Inferior parietal cortex (tissue), 1 donor: ENCODE measurements around the gene UTP14C.
"Not testable (repeated sequence)": the region's sequence is repeated elsewhere in the genome, so short reads cannot be mapped to it uniquely, and the experiment has no call there.

Experiments used
- DNase-seq: peaks from one replicate; pipeline ENCODE4 v3.0.0-alpha.2; 2016; ENCODE audit errors: extremely low spot score

Gene UTP14C

DNA sequence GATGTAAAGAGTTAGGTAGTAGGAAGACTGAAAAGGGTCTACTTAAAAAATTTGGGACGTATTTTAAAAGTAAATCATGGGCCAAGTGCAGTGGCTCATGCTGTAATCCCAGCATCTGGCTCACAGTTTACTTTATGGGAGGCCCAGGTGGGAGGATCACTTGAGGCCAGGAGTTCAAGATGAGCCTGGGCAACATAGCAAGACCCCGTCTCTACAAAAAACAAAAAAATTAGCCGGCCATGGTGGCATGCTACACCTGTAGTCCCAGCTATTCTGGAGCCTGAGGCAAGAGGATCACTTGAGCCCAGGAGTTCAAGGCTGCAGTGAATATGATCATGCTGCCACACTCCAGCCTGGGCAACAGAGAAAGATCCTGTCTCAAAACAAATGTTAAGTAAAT lies 23.0 kb downstream of the UTP14C start:
- no peak for DNase-seq

DNA sequence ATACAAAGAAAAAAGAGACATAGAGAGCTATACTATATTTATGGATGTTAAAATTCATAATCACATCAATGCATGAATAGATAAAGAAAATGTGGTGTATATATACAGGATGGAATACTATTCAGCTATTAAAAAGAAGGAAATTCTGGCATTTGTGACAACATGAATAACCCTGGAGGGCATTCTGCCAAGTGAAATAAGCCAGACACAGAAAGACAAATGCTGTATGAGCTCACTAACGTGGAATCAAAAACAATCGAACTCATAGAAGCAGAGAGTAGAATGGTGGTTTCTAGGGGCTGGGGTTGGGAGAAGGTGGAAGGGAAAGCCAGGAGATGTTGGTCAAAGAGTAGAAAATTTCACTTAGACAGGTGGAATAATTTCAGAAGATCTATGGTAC lies 24.0 kb downstream of the UTP14C start:
- no peak for DNase-seq

DNA sequence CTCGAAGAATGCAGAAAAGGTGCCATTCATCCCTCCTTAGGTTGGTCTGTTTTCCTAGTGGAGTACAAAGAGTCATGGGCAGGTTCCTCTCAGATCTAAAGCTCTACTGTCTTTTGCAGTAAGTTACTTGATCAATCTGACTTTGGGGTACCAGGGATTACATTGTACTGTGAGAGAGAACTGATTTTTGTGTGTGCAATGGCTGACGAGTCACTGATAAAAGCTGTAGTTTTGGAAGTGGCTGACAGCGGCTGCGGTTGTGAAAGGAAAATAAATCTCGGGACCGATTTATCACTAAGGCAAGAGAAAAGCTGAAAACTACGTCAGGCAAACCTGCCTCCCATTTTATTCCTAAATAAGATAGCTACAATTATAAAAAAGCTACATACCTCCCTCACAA lies 26.9 kb downstream of the UTP14C start:
- no peak for DNase-seq

- no peak for DNase-seq
Measured at GRCh38 chr13:52053460-52053859, 29.0 kb downstream of the UTP14C start.

DNA sequence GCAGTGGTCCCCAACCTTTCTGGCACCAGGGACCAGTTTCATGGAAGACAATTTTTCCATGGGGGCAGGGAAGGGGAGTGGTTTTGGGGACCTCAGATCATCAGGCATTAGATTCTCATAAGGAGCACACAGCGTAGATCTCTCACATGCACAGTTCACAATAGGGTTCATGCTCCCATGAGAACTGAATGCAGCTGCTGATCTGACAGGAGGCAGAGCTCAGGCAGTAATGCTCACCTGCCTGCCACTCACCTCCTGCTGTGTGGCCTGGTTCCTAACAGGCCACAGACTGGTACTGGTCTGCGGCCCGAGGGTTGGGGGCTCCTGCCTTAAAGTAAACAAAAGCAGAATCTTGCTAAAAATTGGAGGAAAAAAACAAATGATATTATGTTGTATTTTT lies 36.6 kb downstream of the UTP14C start:
- DNase-seq: not testable (repeated sequence)

- DNase-seq: peak; percentile 13
Measured at GRCh38 chr13:52061587-52061986, 37.1 kb downstream of the UTP14C start.

- no peak for DNase-seq
Measured at GRCh38 chr13:52067237-52067636, 42.7 kb downstream of the UTP14C start.

DNA sequence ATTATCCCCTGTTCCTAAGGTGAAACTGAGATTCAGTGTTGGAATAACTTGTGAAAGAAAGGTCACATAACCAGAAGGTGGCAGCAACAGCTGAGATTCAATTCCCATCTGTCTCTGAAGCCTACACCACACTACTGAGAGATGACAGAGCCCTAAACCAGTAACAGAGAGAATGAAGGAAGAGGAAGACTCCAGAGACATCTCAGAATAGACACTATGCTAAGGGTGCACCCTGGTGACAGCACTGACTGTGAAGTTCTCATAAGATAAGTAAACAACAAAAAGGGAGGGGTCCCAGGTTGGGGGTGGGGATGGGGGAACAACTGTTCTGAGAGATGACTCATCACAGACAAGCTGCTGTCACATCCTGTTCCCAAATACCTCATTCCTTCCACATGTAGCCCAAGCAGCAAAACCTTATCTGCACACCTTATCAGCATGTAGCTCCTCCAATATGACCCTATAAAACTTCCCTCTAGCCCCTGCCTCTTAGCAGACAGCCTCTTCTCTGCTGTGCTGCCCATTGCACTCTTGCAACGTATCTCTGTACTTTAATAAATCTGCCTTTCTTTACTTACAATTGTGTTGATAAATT lies 46.5 kb downstream of the UTP14C start:
- DNase-seq: no peak
